COLO668 (cell line): ENCODE data around the gene DLG1.

ENCODE experiments used
- DNase-seq: peaks from one replicate; lab custom pipeline; 2025; ENCODE audit not compliant: unreplicated experiment; lab: John Stamatoyannopoulos, UW

Gene DLG1

GRCh38 chr3:197248341-197248740 is 50.1 kb downstream of the DLG1 start:
- DNase-seq, result no peak

GRCh38 chr3:197244751-197245150 is 53.7 kb downstream of the DLG1 start:
- DNase-seq, result no peak

GRCh38 chr3:197242784-197243432 is 55.5 kb downstream of the DLG1 start:
- no peak for DNase-seq

GRCh38 chr3:197241173-197241572 is 57.2 kb downstream of the DLG1 start:
- no peak for DNase-seq

- DNase-seq, result no peak
Measured at GRCh38 chr3:197239857-197240256, 58.6 kb downstream of the DLG1 start.

GRCh38 chr3:197238842-197239241 is 59.6 kb downstream of the DLG1 start:
- DNase-seq, result no peak

GRCh38 chr3:197237897-197238296 is 60.5 kb downstream of the DLG1 start:
- no peak for DNase-seq

- no peak for DNase-seq
Measured at GRCh38 chr3:197236362-197236761, 62.0 kb downstream of the DLG1 start.

GRCh38 chr3:197234947-197235914 is 63.2 kb downstream of the DLG1 start:
- no peak for DNase-seq

GRCh38 chr3:197231321-197231720 is 67.1 kb downstream of the DLG1 start:
- no peak for DNase-seq

- DNase-seq, result no peak
Measured at GRCh38 chr3:197229836-197230235, 68.6 kb downstream of the DLG1 start.

GRCh38 chr3:197229178-197229577 is 69.2 kb downstream of the DLG1 start:
- DNase-seq, result no peak

GRCh38 chr3:197227780-197228574 is 70.4 kb downstream of the DLG1 start:
- DNase-seq, result no peak

GRCh38 chr3:197226179-197226578 is 72.2 kb downstream of the DLG1 start:
- DNase-seq, result no peak

- DNase-seq, result no peak
Measured at GRCh38 chr3:197225579-197225978, 72.8 kb downstream of the DLG1 start.

GRCh38 chr3:197224034-197224444 is 74.4 kb downstream of the DLG1 start:
- DNase-seq, result no peak

GRCh38 chr3:197222937-197223370 is 75.5 kb downstream of the DLG1 start:
- DNase-seq, result no peak

GRCh38 chr3:197219619-197220018 is 78.8 kb downstream of the DLG1 start:
- DNase-seq, result no peak

- DNase-seq, result no peak
Measured at GRCh38 chr3:197218210-197218609, 80.2 kb downstream of the DLG1 start.

GRCh38 chr3:197216914-197217313 is 81.5 kb downstream of the DLG1 start:
- no peak for DNase-seq

GRCh38 chr3:197216169-197216860 is 82.1 kb downstream of the DLG1 start:
- DNase-seq, result no peak
